H9 (cell line): ENCODE measurements around the gene TCF25. TPM values are rescaled to one million over a fixed set of nuclear protein-coding genes. Genes with fewer than 3 reads are reported as not detected.

Experiments
- DNase-seq: peaks from one replicate; pipeline ENCODE4 v3.0.0-alpha.2; 2017
- H2AFZ ChIP-seq: one replicate; pipeline ENCODE4 v1.6.1; 2013; ENCODE audit warnings: mild to moderate bottlenecking, low read length, control low read depth, moderate library complexity
- H2AK5ac ChIP-seq: 2 replicates; pipeline ENCODE4 v1.6.1; 2013; ENCODE audit warnings: low read length, control low read depth, mixed read lengths; ENCODE audit not compliant: insufficient read length
- H2BK120ac ChIP-seq: one replicate; pipeline ENCODE4 v1.6.1; 2013; ENCODE audit warnings: low read depth, mild to moderate bottlenecking, low read length, control low read depth, inconsistent platforms; ENCODE audit not compliant: poor library complexity, severe bottlenecking
- H2BK12ac ChIP-seq: 2 replicates; pipeline ENCODE4 v1.6.1; 2013; ENCODE audit warnings: low read length, control low read depth, mixed read lengths, low read depth; ENCODE audit not compliant: insufficient read length
- H2BK15ac ChIP-seq: 2 replicates; pipeline ENCODE4 v1.6.1; 2013; ENCODE audit warnings: low read depth, low read length, control low read depth
- H2BK20ac ChIP-seq: one replicate; pipeline ENCODE4 v1.6.1; 2013; ENCODE audit warnings: low read depth, mild to moderate bottlenecking, low read length, control low read depth, inconsistent platforms; ENCODE audit not compliant: poor library complexity, severe bottlenecking
- H2BK5ac ChIP-seq: 2 replicates; pipeline ENCODE4 v1.6.1; 2013; ENCODE audit warnings: low read length, control low read depth, mixed read lengths; ENCODE audit not compliant: insufficient read length
- H3K14ac ChIP-seq: 2 replicates; pipeline ENCODE4 v1.6.1; 2013; ENCODE audit warnings: low read length, control low read depth; ENCODE audit not compliant: insufficient read depth
- H3K18ac ChIP-seq: 2 replicates; pipeline ENCODE4 v1.6.1; 2013; ENCODE audit warnings: low read depth, mild to moderate bottlenecking, mixed read lengths, low read length, control low read depth; ENCODE audit not compliant: insufficient read length
- H3K23ac ChIP-seq: 2 replicates; pipeline ENCODE4 v1.6.1; 2013; ENCODE audit warnings: low read length, control low read depth, mixed read lengths, low read depth; ENCODE audit not compliant: insufficient read length
- H3K23me2 ChIP-seq: 2 replicates; pipeline ENCODE4 v1.6.1; 2013; ENCODE audit warnings: low read depth, mild to moderate bottlenecking, mixed read lengths, low read length, control low read depth; ENCODE audit not compliant: insufficient read length, poor library complexity, severe bottlenecking
- H3K27ac ChIP-seq: 2 replicates; pipeline ENCODE4 v1.5.1; 2013; ENCODE audit warnings: low read length, control low read depth, mixed read lengths, low read depth; ENCODE audit not compliant: insufficient read length
- H3K27me3 ChIP-seq: 2 replicates; pipeline ENCODE4 v1.6.1; 2013; ENCODE audit warnings: low read length, control low read depth, inconsistent platforms; ENCODE audit not compliant: insufficient read depth
- H3K4ac ChIP-seq: 2 replicates; pipeline ENCODE4 v1.6.1; 2013; ENCODE audit warnings: low read depth, mild to moderate bottlenecking, control low read depth, inconsistent platforms, low read length, moderate library complexity
- H3K4me1 ChIP-seq: 2 replicates; pipeline ENCODE4 v1.6.1; 2013; ENCODE audit warnings: low read length, control low read depth, inconsistent platforms; ENCODE audit not compliant: insufficient read depth
- H3K4me2 ChIP-seq: 2 replicates; pipeline ENCODE4 v1.6.1; 2013; ENCODE audit warnings: low read length, control low read depth, mixed read lengths; ENCODE audit not compliant: insufficient read length, insufficient read depth
- H3K56ac ChIP-seq: 2 replicates; pipeline ENCODE4 v1.6.1; 2013; ENCODE audit warnings: low read depth, mild to moderate bottlenecking, mixed read lengths, low read length, control low read depth; ENCODE audit not compliant: insufficient read length
- H3K79me1 ChIP-seq: 2 replicates; pipeline ENCODE4 v1.6.1; 2013; ENCODE audit warnings: low read depth, mild to moderate bottlenecking, moderate library complexity, low read length, control low read depth, inconsistent platforms; ENCODE audit not compliant: insufficient read depth, poor library complexity, severe bottlenecking
- H3K79me2 ChIP-seq: 2 replicates; pipeline ENCODE4 v1.6.1; 2013; ENCODE audit warnings: low read length, control low read depth, inconsistent platforms; ENCODE audit not compliant: insufficient read depth
- H3K9ac ChIP-seq: 2 replicates; pipeline ENCODE4 v1.6.1; 2013; ENCODE audit warnings: low read length, control low read depth, mixed read lengths; ENCODE audit not compliant: insufficient read length; ENCODE audit errors: extremely low read depth
- H3K9me3 ChIP-seq: one replicate; pipeline ENCODE4 v1.6.1; 2013; ENCODE audit warnings: low read depth, low read length, inconsistent platforms; ENCODE audit not compliant: control insufficient read depth
- H3T11ph ChIP-seq: one replicate; pipeline ENCODE4 v1.6.1; 2013; ENCODE audit warnings: mild to moderate bottlenecking, low read length, control low read depth, inconsistent platforms
- H4K20me1 ChIP-seq: one replicate; pipeline ENCODE4 v1.6.1; 2013; ENCODE audit not compliant: control insufficient read depth, insufficient read length, insufficient read depth
- H4K5ac ChIP-seq: 2 replicates; pipeline ENCODE4 v1.6.1; 2013; ENCODE audit warnings: low read depth, mild to moderate bottlenecking, mixed read lengths, low read length, control low read depth; ENCODE audit not compliant: insufficient read length
- H4K8ac ChIP-seq: replicated peaks from 2 replicates; pipeline ENCODE4 v1.6.1; 2013; ENCODE audit warnings: low read length, control low read depth, mixed read lengths, low read depth; ENCODE audit not compliant: insufficient read length
- H4K91ac ChIP-seq: 2 replicates; pipeline ENCODE4 v1.6.1; 2013; ENCODE audit warnings: low read depth, mild to moderate bottlenecking, moderate library complexity, mixed read lengths, low read length, control low read depth; ENCODE audit not compliant: insufficient read length
- H3K27ac Mint-ChIP-seq, 3 experiments: 2 replicates in 2 of 3; 3 replicates in 1 of 3; pipeline ENCODE4 v1.8.0; 2020 to 2021; ENCODE audit warnings: mixed read lengths in 3 of 3, mild to moderate bottlenecking in 1 of 3, moderate library complexity in 1 of 3
- H3K27me3 Mint-ChIP-seq: 2 replicates; pipeline ENCODE4 v1.8.0; 2021; ENCODE audit warnings: low read depth, mild to moderate bottlenecking, moderate library complexity, mixed read lengths
- H3K36me3 Mint-ChIP-seq, 3 experiments: 2 replicates in 2 of 3; 3 replicates in 1 of 3; pipeline ENCODE4 v1.8.0; 2020 to 2021; ENCODE audit warnings: low read depth in 3 of 3, mixed read lengths in 3 of 3; ENCODE audit not compliant: insufficient read depth in 1 of 3
- H3K4me1 Mint-ChIP-seq, 2 experiments: 2 replicates each; pipeline ENCODE4 v1.8.0; 2020; ENCODE audit warnings: mixed read lengths in 2 of 2
- H3K4me3 Mint-ChIP-seq, 2 experiments: 2 replicates in 1 of 2; 3 replicates in 1 of 2; pipeline ENCODE4 v1.8.0; 2020 to 2021; ENCODE audit warnings: mild to moderate bottlenecking in 2 of 2, mixed read lengths in 2 of 2, moderate library complexity in 1 of 2
- H3K9me3 Mint-ChIP-seq, 2 experiments: 2 replicates in 1 of 2; 3 replicates in 1 of 2; pipeline ENCODE4 v1.8.0; 2020; ENCODE audit warnings: mild to moderate bottlenecking in 2 of 2, mixed read lengths in 2 of 2, moderate library complexity in 1 of 2
- CTCF ChIP-seq: fragments of 200-600 bp; sonication (generic); conservative IDR thresholded peaks from 3 replicates; pipeline ENCODE4 v1.8.0; 2021; ENCODE audit warnings: antibody characterized with exemption, mild to moderate bottlenecking
- WGBS: extraction: QIAGEN DNeasy Blood & Tissue Kit; methylation state at CpG from one replicate; pipeline ENCODE4 v1.1.7; 2013; ENCODE audit warnings: missing lambda C conversion rate, low lambda C conversion rate, mixed read lengths; ENCODE audit not compliant: insufficient read length; ENCODE audit errors: extremely low coverage; 5-methylcytosine and 5-hydroxymethylcytosine counted together
- total RNA-seq: library from RNA; stranded (reverse); gene quantifications from 2 replicates; pipeline ENCODE4 v1.2.1, GENCODE V29; 2021

Gene TCF25
- total RNA-seq, 1 experiment from 2014 or later = 109 TPM

- Histone ChIP-seq H3K9ac (no peak overlapping the region), H2BK15ac (no peak overlapping the region), H2BK5ac (no peak overlapping the region), H2BK12ac (no peak overlapping the region), H3K9me3 (no peaks in the 10 kb centered on the region), H3K79me1 (no peaks in the 10 kb centered on the region), H3K79me2 (no peaks in the 10 kb centered on the region), H3K23ac (no peak overlapping the region), H4K5ac (no peak overlapping the region), H3K18ac (no peak overlapping the region), H3K27me3 (no peaks in the 10 kb centered on the region), H4K8ac (no peak overlapping the region), H4K91ac (no peak overlapping the region), H3K4me1 (no peaks in the 10 kb centered on the region), H2AFZ (no peak overlapping the region), H3K27ac (no peak overlapping the region), H2AK5ac (no peak overlapping the region), H3K4me2 (no peak overlapping the region), H4K20me1 (no peaks in the 10 kb centered on the region), H2BK20ac (no peak overlapping the region), H3K56ac (no peak overlapping the region), H3K14ac (no peak overlapping the region), H3T11ph (no peak overlapping the region), H3K23me2 (no peaks in the 10 kb centered on the region), H2BK120ac (no peak overlapping the region), H3K4ac (no peak overlapping the region)
- Mint-ChIP-seq H3K9me3 (no peaks in the 10 kb centered on the region), H3K4me1 (peaks cover 4 to 6% of the 10 kb centered on the region in 2 experiments; a peak in 3 of 4 replicates), H3K36me3 (peaks cover 0 to 3% (median 0%) of the 10 kb centered on the region in 3 experiments; a peak in 1 of 7 replicates), H3K27ac (no peak overlapping the region), H3K4me3 (no peak overlapping the region), H3K27me3 (no peaks in the 10 kb centered on the region)
- WGBS = no CpG with 5 or more reads among the region's 13 CpGs
- no peak for TF ChIP-seq CTCF
- no peak for DNase-seq
These were observed 28.0 kb upstream of the TCF25 start for GRCh38 chr16:89845417-89845816.
